MV-4-11 (cell line): ENCODE results near the gene CAB39L.
A peak's percentile ranks its signal among the peaks of the same experiment; 100 is the strongest.

Experiments used
- DNase-seq: peaks from one replicate; lab custom pipeline; 2025; lab: John Stamatoyannopoulos, UW

The CAB39L gene

GRCh38 chr13:49400755-49401659 lies 42.9 kb downstream of the CAB39L start:
- peak; percentile 62 for DNase-seq

- no peak for DNase-seq
Observed at GRCh38 chr13:49399801-49400472, 43.9 kb downstream of the CAB39L start.

- no peak for DNase-seq
Observed at GRCh38 chr13:49395878-49396380, 47.9 kb downstream of the CAB39L start.

- no peak for DNase-seq
Observed at GRCh38 chr13:49395451-49395865, 48.4 kb downstream of the CAB39L start.

GRCh38 chr13:49388091-49388635 lies 55.7 kb downstream of the CAB39L start:
- no peak for DNase-seq

- DNase-seq: no peak
Observed at GRCh38 chr13:49386664-49387063, 57.2 kb downstream of the CAB39L start.

GRCh38 chr13:49376121-49376520 lies 67.7 kb downstream of the CAB39L start:
- no peak for DNase-seq

GRCh38 chr13:49374585-49375290 lies 69.1 kb downstream of the CAB39L start:
- DNase-seq: peak; percentile 31

- DNase-seq: no peak
Observed at GRCh38 chr13:49373716-49374115, 70.1 kb downstream of the CAB39L start.

GRCh38 chr13:49371943-49372613 lies 71.8 kb downstream of the CAB39L start:
- DNase-seq: no peak

- no peak for DNase-seq
Observed at GRCh38 chr13:49370371-49370770, 73.5 kb downstream of the CAB39L start.

GRCh38 chr13:49369866-49370265 lies 74.0 kb downstream of the CAB39L start:
- DNase-seq: no peak

GRCh38 chr13:49368688-49369087 lies 75.2 kb downstream of the CAB39L start:
- peak; percentile 19 for DNase-seq

- DNase-seq: no peak
Observed at GRCh38 chr13:49367640-49368422, 76.0 kb downstream of the CAB39L start.

GRCh38 chr13:49366841-49367240 lies 77.0 kb downstream of the CAB39L start:
- DNase-seq: no peak

GRCh38 chr13:49357694-49358093 lies 86.2 kb downstream of the CAB39L start:
- DNase-seq: no peak

- DNase-seq: no peak
Observed at GRCh38 chr13:49356223-49356622, 87.6 kb downstream of the CAB39L start.

GRCh38 chr13:49354719-49355118 lies 89.1 kb downstream of the CAB39L start:
- DNase-seq: no peak

- no peak for DNase-seq
Observed at GRCh38 chr13:49353908-49354307, 90.0 kb downstream of the CAB39L start.

GRCh38 chr13:49351871-49352270 lies 92.0 kb downstream of the CAB39L start:
- DNase-seq: no peak

- DNase-seq: no peak
Observed at GRCh38 chr13:49348751-49349150, 95.1 kb downstream of the CAB39L start.
